ENCODE data around the gene HOXD10.

The HOXD10 gene

GRCh38 chr2:176076796-176077195, 39.8 kb upstream of the HOXD10 start:
- Histone ChIP-seq H3K9ac (ENCODE audit: low read length in 2 of 2) (no peak overlapping the region), H3K27ac (ENCODE audit: low read length) (no peak overlapping the region), H3K4me3 (ENCODE audit: low read length in 2 of 2) (no peak overlapping the region), H3K4me1 (ENCODE audit: control insufficient read depth, insufficient read depth, low read length) (peaks cover 14% of the 10 kb centered on the region), H3K36me3 (ENCODE audit: control insufficient read depth in 2 of 2, insufficient read depth in 2 of 2, low read length in 2 of 2) (no peaks in the 10 kb centered on the region), H3K27me3 (ENCODE audit: control insufficient read depth in 1 of 2, insufficient read depth in 2 of 2, low read length in 2 of 2) (peaks cover 70 to 95% of the 10 kb centered on the region in 2 donors), H3K9me3 (ENCODE audit: control insufficient read depth in 2 of 2, low read length in 2 of 2) (peaks cover 0 to 13% of the 10 kb centered on the region in 2 donors)

GRCh38 chr2:176078541-176079284, 37.9 kb upstream of the HOXD10 start:
- Histone ChIP-seq H3K27me3 (ENCODE audit: control insufficient read depth in 1 of 2, insufficient read depth in 2 of 2, low read length in 2 of 2) (peaks cover 74 to 95% of the 10 kb centered on the region in 2 donors), H3K27ac (ENCODE audit: low read length) (no peak overlapping the region), H3K4me1 (ENCODE audit: control insufficient read depth, insufficient read depth, low read length) (peaks cover 23% of the 10 kb centered on the region), H3K9ac (ENCODE audit: low read length in 2 of 2) (no peak overlapping the region), H3K36me3 (ENCODE audit: control insufficient read depth in 2 of 2, insufficient read depth in 2 of 2, low read length in 2 of 2) (no peaks in the 10 kb centered on the region), H3K4me3 (ENCODE audit: low read length in 2 of 2) (no peak overlapping the region), H3K9me3 (ENCODE audit: control insufficient read depth in 2 of 2, low read length in 2 of 2) (peaks cover 0 to 11% of the 10 kb centered on the region in 2 donors)

- Histone ChIP-seq H3K9ac (ENCODE audit: low read length in 2 of 2) (no peak overlapping the region), H3K27ac (ENCODE audit: low read length) (no peak overlapping the region), H3K4me3 (ENCODE audit: low read length in 2 of 2) (peak overlapping the region in 1 of 2 donors; percentile 29), H3K27me3 (ENCODE audit: control insufficient read depth in 1 of 2, insufficient read depth in 2 of 2, low read length in 2 of 2) (peaks cover 75 to 95% of the 10 kb centered on the region in 2 donors), H3K9me3 (ENCODE audit: control insufficient read depth in 2 of 2, low read length in 2 of 2) (peaks cover 0 to 11% of the 10 kb centered on the region in 2 donors), H3K36me3 (ENCODE audit: control insufficient read depth in 2 of 2, insufficient read depth in 2 of 2, low read length in 2 of 2) (no peaks in the 10 kb centered on the region), H3K4me1 (ENCODE audit: control insufficient read depth, insufficient read depth, low read length) (peaks cover 23% of the 10 kb centered on the region)
Observed at GRCh38 chr2:176079285-176079830, 37.2 kb upstream of the HOXD10 start.

GRCh38 chr2:176079831-176080539, 36.6 kb upstream of the HOXD10 start:
- Histone ChIP-seq H3K9ac (ENCODE audit: low read length in 2 of 2) (no peak overlapping the region), H3K27me3 (ENCODE audit: control insufficient read depth in 1 of 2, insufficient read depth in 2 of 2, low read length in 2 of 2) (peaks cover 75 to 95% of the 10 kb centered on the region in 2 donors), H3K4me1 (ENCODE audit: control insufficient read depth, insufficient read depth, low read length) (peaks cover 25% of the 10 kb centered on the region), H3K4me3 (ENCODE audit: low read length in 2 of 2) (peak overlapping the region in 1 of 2 donors; percentile 29), H3K36me3 (ENCODE audit: control insufficient read depth in 2 of 2, insufficient read depth in 2 of 2, low read length in 2 of 2) (no peaks in the 10 kb centered on the region), H3K27ac (ENCODE audit: low read length) (no peak overlapping the region), H3K9me3 (ENCODE audit: control insufficient read depth in 2 of 2, low read length in 2 of 2) (peaks cover 0 to 11% of the 10 kb centered on the region in 2 donors)

- Histone ChIP-seq H3K27ac (ENCODE audit: low read length) (no peak overlapping the region), H3K9me3 (ENCODE audit: control insufficient read depth in 2 of 2, low read length in 2 of 2) (peaks cover 0 to 11% of the 10 kb centered on the region in 2 donors), H3K36me3 (ENCODE audit: control insufficient read depth in 2 of 2, insufficient read depth in 2 of 2, low read length in 2 of 2) (no peaks in the 10 kb centered on the region), H3K4me3 (ENCODE audit: low read length in 2 of 2) (no peak overlapping the region), H3K4me1 (ENCODE audit: control insufficient read depth, insufficient read depth, low read length) (peaks cover 28% of the 10 kb centered on the region), H3K27me3 (ENCODE audit: control insufficient read depth in 1 of 2, insufficient read depth in 2 of 2, low read length in 2 of 2) (peaks cover 75 to 95% of the 10 kb centered on the region in 2 donors), H3K9ac (ENCODE audit: low read length in 2 of 2) (no peak overlapping the region)
Observed at GRCh38 chr2:176080540-176081375, 35.8 kb upstream of the HOXD10 start.

GRCh38 chr2:176081376-176081836, 35.2 kb upstream of the HOXD10 start:
- Histone ChIP-seq H3K4me3 (ENCODE audit: low read length in 2 of 2) (no peak overlapping the region), H3K27me3 (ENCODE audit: control insufficient read depth in 1 of 2, insufficient read depth in 2 of 2, low read length in 2 of 2) (peaks cover 76 to 95% of the 10 kb centered on the region in 2 donors), H3K9ac (ENCODE audit: low read length in 2 of 2) (no peak overlapping the region), H3K4me1 (ENCODE audit: control insufficient read depth, insufficient read depth, low read length) (peaks cover 34% of the 10 kb centered on the region), H3K36me3 (ENCODE audit: control insufficient read depth in 2 of 2, insufficient read depth in 2 of 2, low read length in 2 of 2) (no peaks in the 10 kb centered on the region), H3K27ac (ENCODE audit: low read length) (no peak overlapping the region), H3K9me3 (ENCODE audit: control insufficient read depth in 2 of 2, low read length in 2 of 2) (peaks cover 0 to 11% of the 10 kb centered on the region in 2 donors)

GRCh38 chr2:176081837-176082524, 34.6 kb upstream of the HOXD10 start:
- H3K36me3 ChIP-seq (ENCODE audit: control insufficient read depth in 2 of 2, insufficient read depth in 2 of 2, low read length in 2 of 2) = no peaks in the 10 kb centered on the region
- H3K27me3 ChIP-seq (ENCODE audit: control insufficient read depth in 1 of 2, insufficient read depth in 2 of 2, low read length in 2 of 2) = peaks cover 80 to 95% of the 10 kb centered on the region in 2 donors
- H3K9me3 ChIP-seq (ENCODE audit: control insufficient read depth in 2 of 2, low read length in 2 of 2) = peaks cover 0 to 11% of the 10 kb centered on the region in 2 donors
- H3K4me1 ChIP-seq (ENCODE audit: control insufficient read depth, insufficient read depth, low read length) = peaks cover 34% of the 10 kb centered on the region
- H3K27ac ChIP-seq (ENCODE audit: low read length) = no peak overlapping the region
- no peak overlapping the region for H3K9ac ChIP-seq (ENCODE audit: low read length in 2 of 2)
- H3K4me3 ChIP-seq (ENCODE audit: low read length in 2 of 2) = no peak overlapping the region

- Histone ChIP-seq H3K9ac (ENCODE audit: low read length in 2 of 2) (no peak overlapping the region), H3K36me3 (ENCODE audit: control insufficient read depth in 2 of 2, insufficient read depth in 2 of 2, low read length in 2 of 2) (no peaks in the 10 kb centered on the region), H3K4me3 (ENCODE audit: low read length in 2 of 2) (no peak overlapping the region), H3K9me3 (ENCODE audit: control insufficient read depth in 2 of 2, low read length in 2 of 2) (peaks cover 0 to 11% of the 10 kb centered on the region in 2 donors), H3K4me1 (ENCODE audit: control insufficient read depth, insufficient read depth, low read length) (peaks cover 34% of the 10 kb centered on the region), H3K27me3 (ENCODE audit: control insufficient read depth in 1 of 2, insufficient read depth in 2 of 2, low read length in 2 of 2) (peaks cover 85 to 94% of the 10 kb centered on the region in 2 donors), H3K27ac (ENCODE audit: low read length) (no peak overlapping the region)
Observed at GRCh38 chr2:176082525-176082823, 34.1 kb upstream of the HOXD10 start.

- H3K27ac ChIP-seq (ENCODE audit: low read length) = no peak overlapping the region
- H3K36me3 ChIP-seq (ENCODE audit: control insufficient read depth in 2 of 2, insufficient read depth in 2 of 2, low read length in 2 of 2) = no peaks in the 10 kb centered on the region
- H3K9ac ChIP-seq (ENCODE audit: low read length in 2 of 2) = no peak overlapping the region
- peaks cover 0 to 11% of the 10 kb centered on the region in 2 donors for H3K9me3 ChIP-seq (ENCODE audit: control insufficient read depth in 2 of 2, low read length in 2 of 2)
- peaks cover 91 to 97% of the 10 kb centered on the region in 2 donors for H3K27me3 ChIP-seq (ENCODE audit: control insufficient read depth in 1 of 2, insufficient read depth in 2 of 2, low read length in 2 of 2)
- peaks cover 35% of the 10 kb centered on the region for H3K4me1 ChIP-seq (ENCODE audit: control insufficient read depth, insufficient read depth, low read length)
- peak overlapping the region in 1 of 2 donors; percentile 15 for H3K4me3 ChIP-seq (ENCODE audit: low read length in 2 of 2)
Observed at GRCh38 chr2:176082824-176083751, 33.5 kb upstream of the HOXD10 start.
